ENCODE measurements around the gene PDGFC. TPM values are rescaled to one million over a fixed set of nuclear protein-coding genes. Genes with fewer than 3 reads are reported as not detected.

The PDGFC gene
- total RNA-seq, 6 experiments from 2014 or later, result 6.6 to 19.0 (median 10.3) TPM

GRCh38 chr4:156778606-156779005, 193.0 kb downstream of the PDGFC start:
- WGBS (ENCODE audit: insufficient coverage, low coverage, low lambda C conversion rate, missing lambda C conversion rate), result 67% methylated on average over 1 of the region's 1 CpG
- H3K36me3 ChIP-seq, result no peaks in the 10 kb centered on the region

DNA sequence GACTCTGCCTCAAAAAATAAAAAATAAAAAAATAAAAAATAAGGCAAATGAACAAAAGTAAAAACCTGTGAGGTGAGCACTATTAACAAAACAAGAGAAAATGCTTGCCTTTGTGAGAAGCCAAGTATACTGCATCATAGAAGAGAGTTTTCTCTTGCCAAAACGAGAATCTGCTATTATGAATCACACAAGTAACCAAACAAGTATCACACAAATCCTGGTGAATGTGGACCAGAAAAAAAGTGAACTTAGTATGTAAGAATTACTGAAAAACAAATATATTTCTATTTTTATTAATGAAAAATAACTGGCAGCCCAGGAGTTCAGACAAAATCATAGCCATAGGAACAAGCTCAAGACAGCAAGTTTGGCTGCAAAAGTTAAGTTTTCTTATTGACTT, 193.5 kb downstream of the PDGFC start:
- DNase-seq (no peak), ATAC-seq (no peak)
- Histone ChIP-seq H3K36me3 (no peaks in the 10 kb centered on the region), H3K4me3 (no peak overlapping the region), H3K27ac (no peak overlapping the region), H3K9me3 (no peaks in the 10 kb centered on the region), H3K4me1 (no peaks in the 10 kb centered on the region), H3K27me3 (no peaks in the 10 kb centered on the region)
- intact Hi-C loops (cut with DNase I), result no loop called here
- TF ChIP-seq POLR2A (IDR thresholded peaks at IDR 0.05) (no peak), CTCF (IDR thresholded peaks at IDR 0.05) (no peak)
- 77% methylated on average over 1 of the region's 1 CpG for WGBS (ENCODE audit: insufficient coverage, low coverage, low lambda C conversion rate, missing lambda C conversion rate)

More at GRCh38 chr4:156778606-156779005, 193.0 kb downstream of the PDGFC start:
- TF ChIP-seq CTCF (IDR thresholded peaks at IDR 0.05) (no peak), POLR2A (IDR thresholded peaks at IDR 0.05) (no peak)
- Histone ChIP-seq H3K27me3 (no peaks in the 10 kb centered on the region), H3K9me3 (no peaks in the 10 kb centered on the region), H3K4me3 (no peak overlapping the region), H3K4me1 (no peaks in the 10 kb centered on the region), H3K27ac (no peak overlapping the region)
- intact Hi-C loops (cut with DNase I), result no loop called here
- ATAC-seq (peak in 3 of 4 donors; percentile 29 to 62 (median 44)), DNase-seq (no peak)

GRCh38 chr4:156775813-156776212, 195.8 kb downstream of the PDGFC start:
- Histone ChIP-seq H3K9me3 (no peaks in the 10 kb centered on the region), H3K27me3 (no peaks in the 10 kb centered on the region), H3K27ac (no peak overlapping the region), H3K4me3 (no peak overlapping the region), H3K4me1 (peaks cover 0 to 10% (median 0%) of the 10 kb centered on the region in 4 donors), H3K36me3 (no peaks in the 10 kb centered on the region)
- no peak for DNase-seq
- intact Hi-C loops (cut with DNase I), result no loop called here
- WGBS (ENCODE audit: insufficient coverage, low coverage, low lambda C conversion rate, missing lambda C conversion rate), result 29% methylated on average over 1 of the region's 1 CpG
- peak in 2 of 4 donors; percentile 45 to 60 for ATAC-seq
- TF ChIP-seq POLR2A (IDR thresholded peaks at IDR 0.05), result no peak
- TF ChIP-seq CTCF (IDR thresholded peaks at IDR 0.05), result no peak

GRCh38 chr4:156774422-156774821, 197.2 kb downstream of the PDGFC start:
- Histone ChIP-seq H3K4me3 (no peak overlapping the region), H3K27ac (no peak overlapping the region), H3K4me1 (peaks cover 0 to 10% (median 0%) of the 10 kb centered on the region in 4 donors), H3K27me3 (no peaks in the 10 kb centered on the region), H3K36me3 (no peaks in the 10 kb centered on the region), H3K9me3 (no peaks in the 10 kb centered on the region)
- no peak for ATAC-seq
- intact Hi-C loops (cut with DNase I), result no loop called here
- no peak for DNase-seq
- TF ChIP-seq CTCF (IDR thresholded peaks at IDR 0.05), result no peak
- no peak for TF ChIP-seq POLR2A (IDR thresholded peaks at IDR 0.05)
- 70% methylated on average over 4 of the region's 4 CpGs for WGBS (ENCODE audit: insufficient coverage, low coverage, low lambda C conversion rate, missing lambda C conversion rate)
